ENCODE measurements around the gene NR3C2.

Gene NR3C2

DNA sequence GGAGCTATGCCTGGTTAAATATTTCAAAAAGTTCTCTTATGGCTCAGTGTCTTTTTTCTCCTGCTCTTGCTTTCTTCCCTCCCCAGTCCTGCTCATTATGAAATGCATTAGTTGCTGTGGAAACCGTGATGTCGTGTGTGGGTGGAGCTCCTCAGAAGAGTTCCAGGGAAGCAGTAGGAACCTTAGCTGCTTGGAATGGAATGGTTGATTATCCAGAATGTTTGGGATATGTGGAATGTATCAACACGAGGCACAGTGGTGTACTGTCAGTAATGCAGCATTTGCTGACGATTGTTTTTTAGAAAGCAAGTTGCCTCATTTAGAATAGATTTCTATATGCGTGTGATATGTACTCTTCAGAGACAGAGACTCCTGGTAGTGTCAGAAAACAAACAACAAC, 377.1 kb downstream of the NR3C2 start:
- no peak for DNase-seq

DNA sequence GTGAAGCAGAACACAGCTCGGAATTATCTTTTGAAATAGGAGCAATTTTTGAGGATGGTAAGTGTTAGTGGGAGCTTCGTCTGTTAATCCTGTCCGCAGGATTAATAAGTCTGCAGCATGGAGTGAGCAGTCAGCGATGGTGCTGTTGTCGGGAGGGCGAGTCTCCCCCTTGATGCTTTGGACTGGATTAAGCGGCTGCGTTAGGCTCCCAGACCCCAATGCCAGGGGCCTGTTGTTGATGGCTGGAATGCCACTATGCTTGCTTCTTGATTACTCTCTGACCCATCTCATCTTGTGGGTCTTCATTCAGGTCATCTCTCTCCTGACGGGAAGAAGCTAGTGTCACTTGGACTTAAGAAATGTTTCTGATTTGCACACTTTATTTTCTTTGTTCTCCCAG, 377.8 kb downstream of the NR3C2 start:
- no peak for DNase-seq

DNA sequence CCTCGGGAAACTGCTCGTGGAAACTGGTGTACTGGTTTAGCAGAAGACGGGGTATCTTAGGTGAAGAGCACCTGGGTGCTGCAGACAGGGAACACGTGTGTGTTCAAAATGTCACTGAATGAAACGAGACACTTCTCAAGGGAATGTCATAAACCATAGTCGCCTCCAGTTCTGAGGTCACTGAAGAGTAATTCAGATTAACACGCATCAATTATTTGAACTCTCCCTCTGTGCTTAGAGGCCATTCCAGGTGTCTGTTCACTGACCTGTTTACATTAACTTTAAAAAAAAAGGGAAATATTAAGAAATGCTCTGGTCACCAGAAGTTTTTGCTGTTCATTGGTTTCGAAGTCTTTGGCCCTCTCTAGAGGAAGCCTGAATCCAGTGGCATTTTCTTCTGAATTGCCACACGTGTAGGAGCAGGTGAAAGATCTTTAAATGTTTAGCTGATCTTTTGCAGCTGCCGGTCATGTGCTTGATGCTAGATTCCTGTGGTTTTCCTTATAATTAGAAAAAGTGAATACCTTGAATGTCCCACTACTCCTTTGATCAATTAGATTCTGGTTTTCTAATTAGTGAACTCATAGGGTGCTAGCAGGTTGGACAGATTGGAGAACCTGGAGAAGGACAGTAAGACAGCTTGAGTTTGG, 379.8 kb downstream of the NR3C2 start:
- no peak for DNase-seq

DNA sequence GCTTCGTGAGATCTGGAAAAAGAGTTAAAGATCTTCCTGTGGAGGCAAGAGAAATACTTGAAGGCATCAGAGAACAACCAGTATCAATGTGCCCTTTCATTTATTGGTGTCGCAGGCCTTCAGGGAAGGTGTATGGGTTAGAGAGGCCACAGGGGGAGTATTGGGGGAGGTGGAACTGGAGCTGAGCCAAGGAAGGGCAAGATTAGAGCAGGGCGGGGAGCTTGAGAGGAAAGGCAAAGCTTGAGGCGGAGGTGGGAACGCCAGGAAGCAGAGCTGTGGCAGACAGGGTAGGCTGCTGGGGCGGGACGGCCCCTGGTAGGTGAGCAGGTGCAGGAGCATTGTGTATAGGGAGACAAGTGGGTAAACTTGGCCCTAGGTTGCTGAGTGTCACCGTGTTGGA, 380.4 kb downstream of the NR3C2 start:
- DNase-seq, result no peak

DNA sequence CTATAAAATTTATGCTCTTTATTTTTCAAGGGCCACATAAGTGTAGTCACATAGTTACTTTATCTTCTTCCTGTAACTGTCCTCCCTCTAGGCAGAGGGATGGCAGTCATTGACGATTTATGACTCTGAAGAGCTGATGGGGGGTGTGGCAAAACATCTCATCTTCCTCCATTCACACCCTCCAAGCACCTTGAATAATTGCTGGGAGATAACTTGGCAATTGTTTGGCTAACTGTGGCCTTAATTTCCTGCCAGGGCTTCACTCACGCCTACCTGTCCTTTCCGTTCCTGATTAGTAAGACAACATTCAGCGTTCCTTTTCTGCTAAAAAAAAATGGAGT, 381.1 kb downstream of the NR3C2 start:
- DNase-seq, result no peak

DNA sequence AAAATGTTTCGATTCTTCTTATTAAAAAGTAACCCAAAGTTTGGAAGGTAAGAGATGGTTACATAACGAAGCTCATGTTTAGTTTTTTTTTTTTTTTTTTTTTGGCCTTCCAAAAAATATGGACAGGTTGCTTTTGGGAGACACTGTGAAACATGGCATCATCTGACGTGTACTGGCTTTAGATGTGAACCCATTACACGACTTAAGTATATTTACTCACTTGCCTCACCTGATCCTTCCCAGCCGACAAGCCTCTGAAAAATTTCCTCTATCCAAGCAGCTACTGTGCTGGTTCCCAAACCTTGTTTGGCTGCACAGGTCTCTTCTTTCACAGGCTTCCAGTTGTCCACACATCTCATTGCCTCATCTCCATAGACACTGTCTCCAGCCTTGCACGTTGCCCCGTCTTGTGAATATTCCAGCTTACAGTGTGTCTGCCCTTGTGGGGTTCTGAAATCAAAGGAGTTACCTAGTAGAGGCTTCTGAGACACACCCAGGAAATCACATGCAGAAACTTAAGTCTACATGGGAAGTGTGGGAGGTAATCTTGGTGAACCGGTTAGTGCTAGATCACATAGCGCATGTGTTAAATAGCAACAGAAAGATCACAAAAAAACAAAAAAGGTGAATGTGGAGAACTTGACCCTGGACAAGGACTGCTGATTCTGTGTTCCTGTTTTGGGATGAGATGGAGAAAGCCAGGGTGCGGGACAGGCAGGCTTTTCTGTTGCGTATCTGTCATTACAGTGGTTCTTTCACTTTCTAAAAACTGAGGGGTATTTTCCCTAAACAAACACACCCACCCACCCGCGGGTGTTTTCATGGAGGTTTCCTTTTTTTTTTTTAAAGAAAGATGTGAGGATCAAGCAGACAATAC, 381.7 kb downstream of the NR3C2 start:
- DNase-seq, result no peak

DNA sequence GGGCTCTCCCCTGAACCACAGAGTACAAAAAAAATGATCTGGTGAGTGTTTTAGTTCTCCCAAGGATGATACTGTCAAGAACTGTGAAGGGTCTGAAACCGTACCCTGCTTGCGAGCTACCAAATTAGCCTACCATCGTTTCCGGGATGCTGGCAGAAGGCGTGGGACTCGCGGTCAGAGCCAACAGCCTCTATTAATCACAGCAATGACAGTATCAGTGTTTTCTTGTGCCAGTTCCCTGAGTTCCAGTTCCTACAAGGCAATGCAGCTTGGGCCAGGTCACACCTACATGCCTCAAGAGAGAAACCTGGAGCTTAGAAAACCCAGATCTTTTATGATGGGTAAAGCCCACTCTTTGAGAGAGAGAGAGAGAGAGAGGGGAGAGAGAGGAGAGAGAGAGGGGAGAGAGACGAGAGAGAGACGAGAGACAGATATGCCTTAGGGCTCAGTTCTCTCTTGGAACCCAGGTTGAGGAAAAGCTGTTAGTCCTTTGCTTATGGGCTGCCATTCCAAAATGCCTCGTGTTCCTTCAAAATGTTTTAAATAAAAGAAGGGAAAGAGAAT, 382.5 kb downstream of the NR3C2 start:
- no peak for DNase-seq

DNA sequence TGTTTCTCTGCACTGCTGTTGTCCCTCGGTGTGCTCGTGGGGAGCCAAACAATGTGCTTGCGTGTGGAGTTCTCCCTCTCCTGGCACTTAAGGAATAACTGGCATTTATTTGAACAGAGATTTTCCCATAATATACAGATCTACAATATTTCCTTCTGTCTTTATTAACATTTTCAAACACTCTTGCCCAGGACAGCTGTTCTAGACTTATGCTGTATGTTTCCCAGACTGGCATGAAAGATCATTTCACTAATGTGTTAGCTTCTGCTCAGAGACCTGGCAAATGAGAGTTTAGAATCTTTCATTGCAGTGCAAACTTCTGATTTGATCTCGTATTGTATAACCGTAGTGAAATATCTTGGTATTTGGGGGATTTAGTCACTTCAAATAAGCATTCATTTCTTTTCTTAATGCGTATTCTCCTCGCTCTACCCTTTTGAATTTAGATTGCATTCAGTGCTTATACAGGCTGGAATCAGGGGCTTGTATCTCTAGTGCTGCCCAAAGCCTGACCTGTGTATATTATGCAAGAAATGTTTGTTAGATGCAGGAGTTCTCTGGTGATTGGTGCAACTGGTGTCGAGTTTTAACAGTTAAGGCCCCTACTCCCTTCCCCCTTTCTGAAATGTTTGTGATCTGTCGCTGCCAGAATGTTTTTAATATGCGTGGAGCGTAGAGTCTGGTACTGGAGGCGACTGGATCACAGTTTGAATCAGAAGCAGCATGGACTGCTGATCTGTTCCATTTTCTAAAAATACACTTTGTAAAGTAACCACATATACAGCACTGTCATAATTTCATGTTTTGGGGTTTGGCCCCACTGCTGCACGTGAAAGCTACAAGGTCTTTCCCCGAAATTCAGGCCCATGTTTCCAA, 384.0 kb downstream of the NR3C2 start:
- DNase-seq, result no peak

DNA sequence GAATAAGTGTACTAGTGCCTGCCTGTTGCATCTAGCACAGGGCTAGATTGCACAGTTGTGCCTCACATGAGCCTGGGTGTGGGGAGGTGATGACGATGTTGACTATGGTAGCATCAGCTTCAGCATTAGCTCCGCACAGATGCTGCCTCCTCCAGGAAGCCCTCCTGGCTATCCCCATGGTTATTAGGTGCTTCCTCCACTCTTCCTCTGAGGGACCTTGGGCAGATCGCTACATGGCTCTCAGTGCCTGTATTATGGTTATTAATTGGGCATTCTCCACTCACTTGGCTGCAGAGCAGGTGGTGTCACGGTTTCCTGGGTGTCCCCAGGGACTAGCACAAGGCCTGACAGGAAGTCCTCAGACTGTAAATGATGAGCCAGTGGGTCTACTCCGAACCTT, 384.7 kb downstream of the NR3C2 start:
- no peak for DNase-seq

DNA sequence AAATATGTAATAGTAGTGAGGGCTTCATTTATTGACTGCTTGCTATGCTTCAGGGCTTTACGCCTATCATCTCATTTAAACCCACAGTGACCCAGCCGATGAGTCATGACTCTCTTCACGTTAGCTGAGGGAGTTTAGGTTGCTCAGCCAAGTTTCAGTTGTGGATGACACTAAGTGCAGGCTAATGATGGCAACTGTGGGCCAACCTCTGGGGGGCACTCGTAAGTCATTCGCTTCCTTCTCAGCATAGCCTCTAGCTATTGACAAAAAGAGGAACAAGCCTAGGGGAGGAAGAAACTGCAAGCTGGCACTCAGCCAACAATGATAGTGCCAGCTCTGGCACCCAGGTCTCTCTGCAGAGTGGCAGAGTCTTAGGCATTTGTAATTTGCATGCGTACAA, 385.3 kb downstream of the NR3C2 start:
- no peak for DNase-seq

DNA sequence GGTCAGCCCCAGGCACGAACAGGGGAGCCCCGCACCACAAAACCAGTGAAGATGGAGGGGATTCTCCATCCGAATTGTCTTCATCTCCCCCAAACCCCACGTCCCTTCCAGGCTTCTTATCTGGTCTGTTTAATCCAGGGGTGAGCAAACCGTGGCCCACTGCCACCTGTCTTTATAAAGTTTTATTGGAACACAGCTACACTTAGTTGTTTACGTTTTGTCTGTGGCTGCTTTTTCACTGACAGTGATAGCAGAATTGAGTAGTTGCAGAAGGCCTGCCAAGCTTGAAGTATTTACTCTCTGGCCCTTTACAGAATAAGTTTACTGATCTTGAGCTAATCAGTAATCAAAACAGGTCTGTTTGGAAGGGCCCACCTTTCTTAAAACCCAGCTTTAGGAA, 386.4 kb downstream of the NR3C2 start:
- DNase-seq, result no peak

DNA sequence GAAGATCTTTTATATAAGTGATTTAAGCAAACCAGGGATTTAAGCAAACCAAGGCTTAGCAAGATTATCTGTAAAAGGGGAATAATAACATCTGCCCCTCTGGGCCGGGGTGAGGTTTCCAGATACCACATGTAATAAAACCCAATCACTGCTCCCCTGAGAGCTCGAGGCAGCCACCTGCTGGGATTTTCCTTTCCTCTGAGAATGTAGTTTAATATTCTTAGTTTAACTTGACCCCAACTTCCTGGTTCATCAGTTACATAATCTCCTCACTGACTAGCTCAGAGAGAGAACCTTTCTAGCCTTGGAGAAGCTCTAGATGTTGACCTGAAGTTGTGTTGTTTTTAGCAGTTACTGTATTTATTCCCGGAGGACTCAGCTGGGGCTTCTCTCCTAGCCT, 387.9 kb downstream of the NR3C2 start:
- DNase-seq, result peak; percentile 35

DNA sequence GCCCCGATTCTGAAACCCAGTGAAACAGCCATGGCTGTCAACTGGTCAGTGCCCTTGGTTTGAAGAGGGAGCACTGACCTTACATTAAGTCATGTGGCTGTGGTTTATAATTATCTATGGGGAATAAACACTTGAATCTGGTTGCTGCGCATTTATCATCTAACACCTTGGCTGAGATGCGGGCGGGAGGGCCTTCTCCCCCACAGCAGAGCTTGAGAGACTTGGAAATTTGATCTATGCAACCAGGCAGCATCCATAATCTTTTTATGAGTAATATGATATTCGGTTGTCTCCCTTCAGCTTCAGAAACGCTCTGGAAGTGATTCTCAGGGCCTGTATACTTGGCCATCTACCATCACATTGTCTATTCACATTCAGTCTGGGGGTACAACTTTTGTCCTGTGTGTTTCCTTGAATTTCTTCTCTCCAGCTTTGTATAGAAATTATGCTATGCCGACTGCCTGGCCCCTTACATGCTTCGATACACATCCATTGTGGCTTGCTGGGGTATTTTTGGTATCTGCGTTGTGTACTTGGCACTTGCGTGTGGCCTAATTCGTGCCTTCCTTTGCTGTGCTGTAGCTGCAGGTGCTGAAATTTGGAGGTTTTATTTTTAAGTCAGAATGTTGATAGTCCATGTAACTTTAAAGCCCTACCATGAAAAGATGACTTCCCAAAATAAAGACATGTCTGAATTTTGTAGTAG, 388.8 kb downstream of the NR3C2 start:
- DNase-seq, result no peak

DNA sequence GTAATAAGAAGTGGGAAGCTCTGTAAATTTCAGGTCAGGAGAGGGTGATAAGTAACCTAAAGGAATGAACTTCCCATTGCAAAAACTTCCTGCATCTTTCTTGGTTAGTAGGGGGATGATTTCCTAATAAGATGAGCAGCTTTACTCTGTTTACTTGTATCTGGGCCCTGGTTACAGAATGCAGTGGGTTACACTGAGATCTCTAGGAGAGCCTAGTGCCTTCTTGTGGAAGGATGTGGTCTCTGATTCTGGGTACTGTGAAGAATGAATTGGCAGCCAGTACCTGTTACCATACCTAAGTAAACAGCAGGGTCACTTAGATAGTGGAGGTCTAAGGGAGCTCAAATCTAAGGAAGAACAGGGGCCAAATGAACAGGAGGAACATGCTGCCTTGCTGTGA, 389.8 kb downstream of the NR3C2 start:
- DNase-seq, result no peak

DNA sequence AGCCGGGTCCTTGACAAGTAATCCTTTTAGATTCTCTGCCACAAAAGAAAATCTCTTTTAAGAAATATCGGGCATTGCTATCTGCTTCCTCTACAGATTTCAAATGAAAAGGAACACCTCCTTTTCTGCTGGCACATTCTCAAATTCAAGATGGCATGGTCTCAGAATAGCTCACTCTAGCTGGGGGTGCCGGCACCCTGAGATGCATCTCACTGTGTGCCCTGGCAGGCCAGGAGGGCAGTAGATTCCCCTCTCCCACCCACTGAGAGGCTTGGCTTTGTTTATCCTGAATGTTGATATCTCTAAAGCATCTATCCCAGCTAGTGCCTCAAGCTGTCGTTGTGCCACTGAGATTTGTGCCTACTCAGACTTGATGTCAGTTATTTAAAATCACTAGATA, 390.8 kb downstream of the NR3C2 start:
- no peak for DNase-seq

DNA sequence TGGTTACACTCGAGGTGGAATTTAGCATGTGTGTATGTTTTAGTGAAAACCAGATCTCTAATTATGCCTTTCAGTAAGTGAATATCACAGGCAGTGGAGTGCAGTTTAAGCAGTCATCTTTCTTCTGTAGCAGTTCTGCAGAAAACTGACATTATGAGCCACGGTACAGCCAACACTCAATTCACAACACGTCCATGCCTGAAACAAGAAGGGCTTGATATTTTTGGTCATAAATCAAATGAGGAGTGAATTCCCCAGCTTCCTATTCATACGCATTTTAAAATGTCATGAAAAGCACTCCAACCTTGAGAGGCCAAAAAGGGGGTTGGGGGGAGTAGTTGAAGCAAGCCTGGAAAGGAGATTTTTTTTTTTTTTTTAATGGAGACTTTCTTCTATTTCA, 393.6 kb downstream of the NR3C2 start:
- no peak for DNase-seq

DNA sequence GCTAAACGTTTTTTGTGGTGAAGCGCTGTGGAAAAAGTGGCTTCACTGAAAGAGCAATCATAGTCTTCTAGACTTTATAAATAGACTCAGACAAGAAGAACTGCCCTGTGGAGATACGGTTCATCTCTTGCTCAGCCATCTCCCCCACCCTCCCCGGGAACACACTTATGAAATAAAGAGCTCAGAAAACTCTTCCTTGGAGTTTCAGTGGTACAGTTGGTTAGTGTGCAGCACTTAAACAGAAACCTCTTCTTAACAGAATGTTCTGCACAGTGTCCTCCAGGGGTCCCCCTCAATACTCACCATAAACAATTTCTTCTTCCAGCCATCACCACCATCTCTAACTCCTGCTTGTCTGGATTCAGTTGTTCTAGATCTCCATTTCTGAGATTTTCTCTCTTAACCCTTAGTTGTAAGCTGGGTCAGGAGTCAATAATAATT, 397.3 kb downstream of the NR3C2 start:
- no peak for DNase-seq

DNA sequence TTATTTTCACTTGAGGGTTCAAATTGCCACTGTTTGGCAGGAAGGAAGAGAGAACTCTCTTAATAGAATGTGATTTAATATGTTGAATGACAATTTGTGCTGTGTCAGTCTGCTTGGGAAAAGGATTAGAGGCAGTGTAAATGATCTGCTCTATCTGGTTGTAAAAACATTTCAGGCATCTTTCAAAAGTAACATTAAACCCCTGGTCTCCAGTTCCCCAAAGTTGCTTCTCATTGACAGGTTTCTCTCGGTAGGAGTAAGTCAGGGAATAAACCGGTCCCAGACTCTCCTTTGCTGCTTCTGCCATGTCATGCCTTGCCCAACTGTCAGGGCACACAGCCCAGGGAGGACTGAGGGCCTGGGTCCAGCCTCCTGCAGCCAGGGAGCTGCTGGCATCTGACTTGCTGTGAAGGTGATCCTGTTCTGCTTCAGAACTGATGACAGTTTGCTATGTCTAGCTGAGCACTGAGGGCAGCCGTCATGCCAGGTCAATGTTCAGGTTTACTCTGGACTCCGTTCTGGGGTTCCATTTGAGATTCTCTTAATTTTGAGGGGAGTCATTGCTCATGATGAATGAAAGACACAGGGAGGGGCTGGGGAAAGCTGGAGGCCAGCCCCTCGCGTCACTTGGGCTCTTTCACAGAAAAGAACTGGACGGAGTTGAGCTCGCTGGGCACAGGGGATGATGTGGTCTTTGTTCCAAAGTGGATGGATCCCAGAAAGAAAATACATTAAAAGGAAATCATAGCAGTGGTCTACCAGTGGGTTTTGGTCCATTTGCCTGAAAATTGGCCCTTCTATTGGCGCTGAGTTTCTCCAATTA, 397.9 kb downstream of the NR3C2 start:
- DNase-seq, result no peak

DNA sequence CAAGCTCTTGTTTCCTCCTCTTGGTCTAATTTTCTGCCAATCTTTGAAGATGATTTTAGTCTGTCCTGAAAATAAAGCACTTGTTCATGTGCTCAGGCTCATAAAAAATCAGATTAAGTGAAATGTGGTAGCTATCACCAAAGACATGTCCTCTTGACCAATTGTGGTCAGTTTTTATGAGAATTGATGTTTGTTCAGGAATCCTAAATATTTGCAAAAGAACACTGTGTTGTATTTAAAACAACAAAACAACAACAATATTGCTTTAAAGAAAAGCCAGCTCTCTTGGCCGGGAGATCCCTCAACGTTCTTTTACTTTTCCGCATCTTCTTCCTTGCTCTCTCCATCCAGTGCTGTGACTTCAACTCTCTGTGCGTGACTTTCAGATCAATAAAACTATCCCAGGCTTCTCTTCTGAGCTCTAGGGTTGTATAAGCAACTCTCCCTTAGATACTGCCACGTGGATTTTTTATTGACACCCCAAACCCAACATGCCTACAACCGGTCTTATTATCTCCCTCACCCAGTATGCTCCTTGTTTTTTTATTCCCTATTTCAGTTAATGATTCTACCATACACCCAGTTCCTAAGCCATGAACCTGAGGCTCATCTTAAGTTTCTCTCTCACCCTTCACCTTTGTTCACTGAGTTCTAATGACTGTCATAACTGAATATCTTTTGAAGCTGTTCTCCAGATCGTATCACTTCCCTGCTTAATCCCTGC, 400.4 kb downstream of the NR3C2 start:
- DNase-seq, result no peak

DNA sequence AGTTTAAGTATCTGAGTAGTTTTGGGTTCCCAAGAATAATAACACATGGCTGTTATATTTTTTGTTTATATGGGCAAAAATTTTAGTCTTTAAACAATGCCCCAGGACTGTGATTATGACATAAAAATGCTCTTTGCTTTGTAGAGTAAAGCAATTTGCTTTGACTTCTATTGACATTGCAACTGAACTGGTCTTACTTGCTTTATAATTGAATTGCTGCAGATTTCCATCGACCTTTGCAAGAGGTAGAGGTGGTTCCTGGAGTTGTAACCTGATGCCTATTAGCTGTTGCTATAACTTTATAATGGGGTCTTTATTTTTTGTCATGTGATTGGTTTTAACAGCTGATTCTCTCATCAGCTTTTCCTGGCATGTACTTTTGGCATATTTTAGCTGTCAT, 407.4 kb downstream of the NR3C2 start:
- no peak for DNase-seq

Data from NCI-H526 treated with DMSO at 0.1 percent for 48 hours (cell line).